SU-DHL-6 (cell line): ENCODE data around the gene TUBGCP4.

Experiments
- EZH2phosphoT487 ChIP-seq: fragments of 200-600 bp; sonication (generic), shearing (Covaris generic); conservative IDR thresholded peaks from 2 replicates; pipeline ENCODE4 v1.6.1; 2018; ENCODE audit warnings: mild to moderate bottlenecking, antibody characterized with exemption, low read length, moderate library complexity, mixed read lengths
- TF ChIP-seq, protein P1 (sequence below): fragments of 200-600 bp; sonication (generic); IDR thresholded peaks from one replicate; pipeline ENCODE4 v1.5.1; 2017; ENCODE audit warnings: antibody characterized with exemption, mild to moderate bottlenecking, low read length, moderate library complexity; ENCODE audit not compliant: insufficient read depth, poor library complexity, severe bottlenecking

DNA sequence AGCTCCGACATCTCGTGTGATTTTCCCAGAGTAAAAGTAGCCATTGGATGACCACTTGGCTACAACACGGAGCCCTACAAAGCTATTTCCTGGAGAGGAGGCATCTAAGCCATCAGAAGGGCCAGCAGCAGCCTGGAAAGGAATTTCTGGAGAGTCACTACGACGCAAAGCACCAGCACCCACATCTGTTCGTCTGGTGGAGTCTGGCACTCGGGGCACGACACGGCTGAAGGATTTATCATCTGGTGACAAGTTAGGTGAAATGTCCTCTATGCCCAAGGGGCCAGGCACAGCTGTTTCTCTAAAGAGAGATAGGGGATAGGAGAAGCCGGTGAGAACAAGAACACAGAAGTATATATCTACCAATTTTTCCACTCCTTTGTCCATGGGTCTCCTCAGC is 49.5 kb downstream of the TUBGCP4 start:
- TF ChIP-seq, protein P1, sequence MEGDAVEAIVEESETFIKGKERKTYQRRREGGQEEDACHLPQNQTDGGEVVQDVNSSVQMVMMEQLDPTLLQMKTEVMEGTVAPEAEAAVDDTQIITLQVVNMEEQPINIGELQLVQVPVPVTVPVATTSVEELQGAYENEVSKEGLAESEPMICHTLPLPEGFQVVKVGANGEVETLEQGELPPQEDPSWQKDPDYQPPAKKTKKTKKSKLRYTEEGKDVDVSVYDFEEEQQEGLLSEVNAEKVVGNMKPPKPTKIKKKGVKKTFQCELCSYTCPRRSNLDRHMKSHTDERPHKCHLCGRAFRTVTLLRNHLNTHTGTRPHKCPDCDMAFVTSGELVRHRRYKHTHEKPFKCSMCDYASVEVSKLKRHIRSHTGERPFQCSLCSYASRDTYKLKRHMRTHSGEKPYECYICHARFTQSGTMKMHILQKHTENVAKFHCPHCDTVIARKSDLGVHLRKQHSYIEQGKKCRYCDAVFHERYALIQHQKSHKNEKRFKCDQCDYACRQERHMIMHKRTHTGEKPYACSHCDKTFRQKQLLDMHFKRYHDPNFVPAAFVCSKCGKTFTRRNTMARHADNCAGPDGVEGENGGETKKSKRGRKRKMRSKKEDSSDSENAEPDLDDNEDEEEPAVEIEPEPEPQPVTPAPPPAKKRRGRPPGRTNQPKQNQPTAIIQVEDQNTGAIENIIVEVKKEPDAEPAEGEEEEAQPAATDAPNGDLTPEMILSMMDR = no peak
- TF ChIP-seq EZH2phosphoT487 = no peak
